ENCODE data around the gene RANBP3. TPM values are rescaled to one million over a fixed set of nuclear protein-coding genes. Genes with fewer than 3 reads are reported as not detected.

RANBP3 gene
- total RNA-seq, 1 donor from 2014 or later: 122 TPM

DNA sequence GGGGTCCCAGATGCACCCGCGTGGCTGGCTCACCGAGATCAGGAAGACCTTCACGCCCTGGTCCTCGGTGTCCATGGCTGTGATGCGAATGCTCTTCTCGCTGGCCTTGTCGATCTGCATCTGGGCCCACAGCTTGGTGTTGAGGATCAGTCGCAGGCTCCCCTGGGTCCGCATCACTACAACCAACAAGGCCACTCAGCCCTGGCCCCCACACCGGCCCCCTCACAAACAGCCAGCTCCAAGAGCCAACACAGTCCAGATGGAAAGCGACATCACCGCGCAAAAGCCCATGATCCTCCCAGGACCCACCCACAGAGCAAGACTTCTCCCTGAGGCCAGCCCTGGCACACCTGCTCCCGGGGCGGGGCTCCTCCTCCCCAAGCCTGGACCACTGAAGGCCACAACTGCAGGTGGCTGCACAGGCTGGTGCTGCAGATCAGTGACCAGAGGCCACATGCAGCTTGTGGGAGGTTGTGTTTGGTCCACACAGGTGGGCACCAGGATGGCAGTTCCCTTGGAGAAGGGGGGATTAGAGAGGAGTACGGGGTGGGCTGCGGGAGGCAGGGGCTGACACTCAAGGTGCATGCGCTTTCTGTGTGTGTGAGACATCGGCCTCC lies 59.4 kb downstream of the RANBP3 start:
- Mint-ChIP-seq H3K4me3 (no peak overlapping the region), H3K4me1 (no peaks in the 10 kb centered on the region), H3K27ac (ENCODE audit: unreplicated experiment) (no peak overlapping the region), H3K27me3 (ENCODE audit: low read depth) (no peaks in the 10 kb centered on the region), H3K36me3 (ENCODE audit: low read depth) (peaks cover 3% of the 10 kb centered on the region), H3K9me3 (no peaks in the 10 kb centered on the region)
- no peak for DNase-seq (ENCODE audit: low read depth, low spot score)
- TF ChIP-seq, protein P1, sequence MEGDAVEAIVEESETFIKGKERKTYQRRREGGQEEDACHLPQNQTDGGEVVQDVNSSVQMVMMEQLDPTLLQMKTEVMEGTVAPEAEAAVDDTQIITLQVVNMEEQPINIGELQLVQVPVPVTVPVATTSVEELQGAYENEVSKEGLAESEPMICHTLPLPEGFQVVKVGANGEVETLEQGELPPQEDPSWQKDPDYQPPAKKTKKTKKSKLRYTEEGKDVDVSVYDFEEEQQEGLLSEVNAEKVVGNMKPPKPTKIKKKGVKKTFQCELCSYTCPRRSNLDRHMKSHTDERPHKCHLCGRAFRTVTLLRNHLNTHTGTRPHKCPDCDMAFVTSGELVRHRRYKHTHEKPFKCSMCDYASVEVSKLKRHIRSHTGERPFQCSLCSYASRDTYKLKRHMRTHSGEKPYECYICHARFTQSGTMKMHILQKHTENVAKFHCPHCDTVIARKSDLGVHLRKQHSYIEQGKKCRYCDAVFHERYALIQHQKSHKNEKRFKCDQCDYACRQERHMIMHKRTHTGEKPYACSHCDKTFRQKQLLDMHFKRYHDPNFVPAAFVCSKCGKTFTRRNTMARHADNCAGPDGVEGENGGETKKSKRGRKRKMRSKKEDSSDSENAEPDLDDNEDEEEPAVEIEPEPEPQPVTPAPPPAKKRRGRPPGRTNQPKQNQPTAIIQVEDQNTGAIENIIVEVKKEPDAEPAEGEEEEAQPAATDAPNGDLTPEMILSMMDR (conservative IDR thresholded peaks at IDR 0.05): no peak

DNA sequence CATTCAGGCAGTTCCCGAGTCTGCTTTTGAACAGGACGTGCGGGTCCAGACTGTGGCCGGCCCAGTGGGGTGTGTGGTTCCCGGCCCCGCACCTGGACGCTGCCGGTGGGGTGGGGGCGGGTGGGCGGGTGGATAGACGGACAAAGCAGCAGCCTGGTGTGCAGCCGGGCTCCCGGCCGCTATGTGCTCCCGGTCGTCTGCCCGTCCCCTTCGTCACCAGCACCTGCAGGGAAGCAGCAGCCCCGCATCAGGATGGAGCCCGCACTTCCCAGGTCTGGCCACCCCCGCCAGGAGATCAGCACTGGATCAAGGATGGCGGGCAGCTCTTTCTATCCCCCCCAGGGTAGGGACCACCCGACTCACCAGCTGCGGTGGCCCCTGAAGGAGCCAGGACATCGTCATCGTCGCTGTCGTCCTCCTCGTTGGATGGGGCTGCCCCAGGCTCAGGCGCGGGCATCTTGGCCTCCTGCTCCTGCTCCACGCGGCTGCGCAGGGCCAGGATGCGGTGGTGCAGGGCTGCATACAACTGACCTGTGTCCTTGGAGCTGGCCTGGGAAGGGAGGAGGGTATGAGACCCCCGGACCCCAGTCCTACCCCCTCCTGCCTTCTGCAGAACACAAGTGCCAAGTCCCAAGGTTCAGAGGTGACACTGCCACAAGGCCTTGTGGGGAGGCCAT lies 60.4 kb downstream of the RANBP3 start:
- no peaks in the 10 kb centered on the region for H3K4me1 Mint-ChIP-seq
- H3K9me3 Mint-ChIP-seq: no peaks in the 10 kb centered on the region
- no peak overlapping the region for H3K4me3 Mint-ChIP-seq
- DNase-seq (ENCODE audit: low read depth, low spot score): no peak
- TF ChIP-seq, protein P1 (conservative IDR thresholded peaks at IDR 0.05): no peak
- no peak overlapping the region for H3K27ac Mint-ChIP-seq (ENCODE audit: unreplicated experiment)
- no peaks in the 10 kb centered on the region for H3K27me3 Mint-ChIP-seq (ENCODE audit: low read depth)
- H3K36me3 Mint-ChIP-seq (ENCODE audit: low read depth): peaks cover 3% of the 10 kb centered on the region

DNA sequence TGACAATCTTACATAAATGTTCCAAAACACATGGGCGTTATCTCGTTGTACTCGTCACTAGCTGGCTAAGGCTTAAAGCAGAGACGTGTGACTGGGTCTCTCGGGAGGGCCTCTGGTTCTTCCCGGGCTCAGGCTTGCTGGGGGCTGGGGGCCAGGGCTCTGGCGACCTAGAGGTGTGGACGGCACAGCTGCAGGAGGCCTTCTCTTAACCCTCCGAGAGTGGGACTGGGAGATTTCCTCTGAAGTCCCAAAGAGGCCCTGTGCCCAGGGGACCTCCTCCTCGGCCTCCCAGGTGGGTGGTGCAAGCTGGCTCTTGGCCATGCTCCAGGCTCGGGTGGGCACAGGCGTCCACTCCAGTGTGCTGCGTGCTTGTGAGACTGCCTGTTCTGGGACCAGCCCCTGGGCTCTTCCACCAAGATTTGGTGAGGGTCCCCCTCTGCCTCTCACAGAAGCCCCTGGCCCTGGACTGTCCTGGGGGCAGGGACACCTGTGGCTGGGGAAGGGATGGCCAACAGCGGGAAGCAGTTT lies 61.7 kb downstream of the RANBP3 start:
- Mint-ChIP-seq H3K4me1 (no peaks in the 10 kb centered on the region), H3K27ac (ENCODE audit: unreplicated experiment) (no peak overlapping the region), H3K9me3 (no peaks in the 10 kb centered on the region), H3K36me3 (ENCODE audit: low read depth) (no peaks in the 10 kb centered on the region), H3K4me3 (no peak overlapping the region), H3K27me3 (ENCODE audit: low read depth) (no peaks in the 10 kb centered on the region)
- TF ChIP-seq, protein P1 (conservative IDR thresholded peaks at IDR 0.05): no peak
- DNase-seq (ENCODE audit: low read depth, low spot score): no peak

DNA sequence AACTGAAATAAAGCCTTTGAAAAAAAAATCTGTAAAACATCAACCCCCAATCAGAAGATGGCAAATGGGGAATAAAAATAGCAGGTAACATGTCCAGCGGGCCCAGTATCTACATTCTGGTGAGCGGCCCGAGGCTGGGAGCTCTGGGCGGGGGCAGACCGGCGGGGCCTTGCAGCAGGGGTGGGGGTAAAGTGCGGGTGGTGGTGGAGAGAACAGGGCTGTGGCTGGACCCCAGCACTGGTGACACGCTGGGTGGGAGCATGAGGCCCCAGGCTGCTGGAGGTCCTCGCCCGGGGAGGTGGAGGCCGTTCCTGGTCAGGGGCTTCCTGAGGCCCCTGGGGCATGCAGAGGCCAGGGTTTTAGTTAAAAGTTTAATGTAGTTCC lies 62.2 kb downstream of the RANBP3 start:
- H3K4me1 Mint-ChIP-seq: no peaks in the 10 kb centered on the region
- no peaks in the 10 kb centered on the region for H3K27me3 Mint-ChIP-seq (ENCODE audit: low read depth)
- H3K9me3 Mint-ChIP-seq: no peaks in the 10 kb centered on the region
- no peak for DNase-seq (ENCODE audit: low read depth, low spot score)
- H3K36me3 Mint-ChIP-seq (ENCODE audit: low read depth): no peaks in the 10 kb centered on the region
- H3K27ac Mint-ChIP-seq (ENCODE audit: unreplicated experiment): no peak overlapping the region
- no peak overlapping the region for H3K4me3 Mint-ChIP-seq
- TF ChIP-seq, protein P1 (conservative IDR thresholded peaks at IDR 0.05): no peak

DNA sequence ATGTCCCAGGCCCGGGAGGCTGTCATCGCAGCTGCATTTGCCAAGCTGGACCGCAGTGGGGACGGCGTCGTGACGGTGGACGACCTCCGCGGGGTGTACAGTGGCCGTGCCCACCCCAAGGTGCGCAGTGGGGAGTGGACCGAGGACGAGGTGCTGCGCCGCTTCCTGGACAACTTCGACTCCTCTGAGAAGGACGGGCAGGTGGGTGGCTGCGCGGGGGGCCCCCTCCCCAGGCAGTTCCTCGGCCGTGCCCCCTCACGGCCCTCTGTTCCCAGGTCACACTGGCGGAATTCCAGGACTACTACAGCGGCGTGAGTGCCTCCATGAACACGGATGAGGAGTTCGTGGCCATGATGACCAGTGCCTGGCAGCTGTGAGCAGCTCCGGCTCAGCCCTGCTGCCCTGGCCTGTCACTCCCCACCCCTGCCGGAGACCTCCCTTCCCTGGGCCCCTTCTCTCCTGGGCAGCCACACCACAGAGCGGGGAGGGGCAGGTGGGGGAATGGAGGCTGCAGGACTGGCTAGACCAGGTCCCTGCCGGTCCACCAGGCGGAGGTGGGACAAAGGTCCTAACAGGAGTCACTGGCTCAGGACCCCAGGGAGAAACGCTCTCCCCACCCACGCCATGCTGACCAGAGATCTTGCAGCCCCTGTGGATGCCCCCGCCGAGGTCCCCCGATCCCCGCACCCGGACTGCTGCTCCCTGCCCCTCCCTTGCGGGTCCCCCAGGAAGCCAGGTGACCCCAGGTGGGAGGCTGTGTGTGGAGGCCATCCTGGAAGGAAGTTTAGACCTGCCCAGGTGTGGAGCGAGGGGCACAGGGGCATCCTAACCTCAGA lies 62.8 kb downstream of the RANBP3 start:
- Mint-ChIP-seq H3K4me3 (no peak overlapping the region), H3K9me3 (no peaks in the 10 kb centered on the region)

More for the DNA sequence above, 62.8 kb downstream of the RANBP3 start:
- no peak overlapping the region for H3K27ac Mint-ChIP-seq (ENCODE audit: unreplicated experiment)
- no peaks in the 10 kb centered on the region for H3K36me3 Mint-ChIP-seq (ENCODE audit: low read depth)
- DNase-seq (ENCODE audit: low read depth, low spot score): no peak
- TF ChIP-seq, protein P1 (conservative IDR thresholded peaks at IDR 0.05): no peak
- H3K27me3 Mint-ChIP-seq (ENCODE audit: low read depth): no peaks in the 10 kb centered on the region
- H3K4me1 Mint-ChIP-seq: peaks cover 6% of the 10 kb centered on the region
